Dedifferentiated amniotic fluid mesenchymal stem cell (primary cell): ENCODE measurements around the gene RDH13.
"Not testable (repeated sequence)": the region's sequence is repeated elsewhere in the genome, so short reads cannot be mapped to it uniquely, and the experiment has no call there.

Experiments
- DNase-seq: peaks from one replicate; pipeline ENCODE4 v3.0.0-alpha.2; 2016; ENCODE audit errors: extremely low spot score

The RDH13 gene, protein sequence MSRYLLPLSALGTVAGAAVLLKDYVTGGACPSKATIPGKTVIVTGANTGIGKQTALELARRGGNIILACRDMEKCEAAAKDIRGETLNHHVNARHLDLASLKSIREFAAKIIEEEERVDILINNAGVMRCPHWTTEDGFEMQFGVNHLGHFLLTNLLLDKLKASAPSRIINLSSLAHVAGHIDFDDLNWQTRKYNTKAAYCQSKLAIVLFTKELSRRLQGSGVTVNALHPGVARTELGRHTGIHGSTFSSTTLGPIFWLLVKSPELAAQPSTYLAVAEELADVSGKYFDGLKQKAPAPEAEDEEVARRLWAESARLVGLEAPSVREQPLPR

DNA sequence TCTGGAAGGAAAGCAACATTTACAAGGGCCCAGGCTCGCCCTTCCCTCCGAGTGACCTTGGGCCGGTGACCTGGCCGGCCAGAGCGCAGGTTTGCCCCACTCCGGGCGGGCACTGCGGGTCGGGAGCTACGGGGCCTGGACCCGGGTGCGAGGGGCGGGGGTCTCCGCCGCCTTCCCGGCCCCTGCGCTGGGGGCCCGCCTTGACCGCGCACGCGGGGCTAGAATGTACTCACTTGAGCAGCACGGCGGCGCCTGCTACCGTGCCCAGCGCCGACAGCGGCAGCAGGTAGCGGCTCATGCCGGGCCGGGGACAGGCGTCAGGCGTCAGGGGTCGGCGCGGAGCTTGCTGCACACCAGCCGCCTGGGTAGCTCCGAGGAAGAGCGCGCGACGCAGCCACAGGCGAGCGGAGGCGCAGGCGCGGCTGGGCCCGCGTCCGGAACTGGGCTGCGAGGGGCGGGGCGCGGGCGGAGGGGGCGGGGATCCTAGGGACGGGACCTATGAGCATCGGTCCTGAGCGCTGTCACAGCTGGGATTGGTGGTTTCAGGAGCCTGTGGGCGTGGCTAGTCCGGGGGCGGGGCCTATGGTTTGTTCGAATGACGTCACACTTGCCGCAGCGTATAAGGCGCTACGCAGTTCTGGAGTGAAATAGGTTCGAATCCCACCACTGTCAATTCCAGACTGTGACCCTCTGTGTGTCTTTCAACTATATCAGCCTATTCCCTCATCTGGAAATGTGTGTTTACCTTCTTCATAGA lies at the start of gene RDH13:
TSS of gene RDH13 (minus strand) at position 414 of the 757 bp plus-strand sequence. CDS start at position 298, 116 bp downstream.
- peak; percentile 96 for DNase-seq

DNA sequence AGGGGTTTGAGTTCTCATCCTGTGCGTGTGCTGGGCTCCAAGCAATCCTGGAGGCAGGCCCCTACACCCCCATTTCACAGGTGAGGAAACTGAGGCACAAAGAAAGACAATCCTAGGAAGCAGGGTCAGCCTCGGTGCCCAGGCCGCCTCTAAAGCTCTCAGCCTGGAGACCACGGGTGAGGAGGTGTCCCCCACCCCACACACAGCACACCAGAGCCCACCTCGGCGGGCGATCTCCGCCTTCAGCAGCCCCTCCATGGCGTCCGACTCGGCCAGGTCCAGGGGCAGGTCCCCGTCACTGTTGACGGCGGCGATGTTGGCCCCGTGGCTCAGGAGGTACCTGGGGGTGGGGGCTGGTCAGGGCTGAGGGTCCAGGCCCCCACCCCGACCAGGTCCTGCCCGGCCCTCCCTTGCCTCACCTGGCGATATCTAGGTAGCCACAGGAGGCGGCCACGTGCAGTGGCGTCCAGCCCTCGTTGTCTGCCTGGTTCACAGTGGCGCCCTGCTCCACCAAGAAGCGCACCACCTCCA lies 49.4 kb upstream of the RDH13 start:
- no peak for DNase-seq

DNA sequence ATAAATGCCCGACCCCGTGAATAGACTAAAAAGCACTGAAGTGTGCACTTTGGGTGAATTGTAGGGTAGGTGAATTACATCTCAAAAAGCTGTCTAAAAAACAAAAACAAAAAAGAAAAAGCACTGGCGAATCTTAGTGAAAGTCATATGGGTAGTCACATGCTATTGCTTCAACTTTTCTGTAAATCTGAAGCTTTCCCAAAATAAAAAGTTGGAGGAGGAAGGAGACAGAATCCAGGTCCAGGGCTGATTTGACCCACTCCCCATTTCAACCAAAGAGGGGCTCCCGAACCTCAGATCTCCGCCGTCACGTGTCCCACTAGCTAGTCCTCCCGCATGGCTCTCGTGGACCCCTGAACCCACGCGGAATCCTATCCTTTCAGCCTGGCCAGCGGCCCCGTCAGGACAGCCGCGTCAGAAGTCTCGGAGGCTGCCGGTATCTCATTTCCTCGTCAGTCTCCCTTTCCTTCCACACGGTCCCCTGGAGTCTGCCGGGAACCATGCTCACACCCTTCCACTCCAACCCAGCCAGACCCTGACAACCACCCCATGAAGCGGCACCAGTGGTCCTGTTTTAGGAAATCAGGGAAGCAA lies 48.4 kb upstream of the RDH13 start:
- DNase-seq: no peak

DNA sequence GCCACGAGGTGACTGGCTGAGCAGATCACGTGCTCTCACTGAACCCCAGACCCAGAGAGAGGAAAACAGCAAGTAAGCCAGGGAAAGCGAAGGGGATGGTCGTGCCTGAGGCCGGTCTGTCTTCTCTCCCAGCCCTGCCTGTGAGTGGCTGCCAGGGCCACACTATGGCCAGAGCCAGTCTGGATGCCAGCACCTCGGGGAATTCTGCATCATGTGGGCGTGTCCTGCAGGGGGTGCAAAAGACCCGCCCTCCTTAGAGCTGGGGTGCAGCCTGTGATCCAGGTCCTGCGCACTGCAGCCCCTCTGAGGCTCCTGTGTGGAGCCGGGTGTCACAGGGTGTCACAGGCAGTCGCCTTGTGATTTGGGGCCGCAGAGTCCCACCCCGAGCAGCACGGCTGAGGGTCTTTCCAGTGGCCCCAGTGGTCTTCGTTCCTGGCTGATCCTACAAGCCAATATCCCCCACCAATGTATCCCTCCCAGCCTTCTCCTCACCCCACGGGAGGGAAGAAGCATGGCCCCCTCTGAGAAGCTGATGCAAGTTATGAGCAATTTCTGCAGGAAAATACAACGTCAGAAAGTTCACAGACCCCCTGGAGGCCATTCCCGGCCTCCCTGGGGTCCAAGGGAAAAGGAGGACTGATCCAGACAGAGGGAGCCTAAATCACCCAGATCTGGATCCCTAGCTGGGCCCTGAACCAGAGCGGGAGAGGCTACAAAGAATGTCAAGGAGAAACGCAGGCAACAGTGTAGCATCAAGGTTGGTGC lies 46.8 kb upstream of the RDH13 start:
- no peak for DNase-seq

DNA sequence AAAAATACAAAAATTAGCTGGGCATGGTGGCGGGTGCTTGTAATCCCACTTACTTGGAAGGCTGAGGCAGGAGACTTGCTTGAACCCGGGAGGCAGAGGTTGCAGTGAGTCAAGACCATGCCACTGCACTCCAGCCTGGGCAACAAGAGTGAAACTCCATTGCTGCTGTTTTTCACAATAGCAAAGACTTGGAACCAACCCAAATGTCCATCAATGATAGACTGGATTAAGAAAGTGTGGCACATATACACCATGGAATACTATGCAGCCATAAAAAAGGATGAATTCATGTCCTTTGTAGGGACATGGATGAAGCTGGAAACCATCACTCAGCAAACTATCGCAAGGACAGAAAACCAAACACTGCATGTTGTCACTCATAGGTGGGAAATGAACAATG lies 44.3 kb upstream of the RDH13 start:
- DNase-seq: not testable (repeated sequence)

DNA sequence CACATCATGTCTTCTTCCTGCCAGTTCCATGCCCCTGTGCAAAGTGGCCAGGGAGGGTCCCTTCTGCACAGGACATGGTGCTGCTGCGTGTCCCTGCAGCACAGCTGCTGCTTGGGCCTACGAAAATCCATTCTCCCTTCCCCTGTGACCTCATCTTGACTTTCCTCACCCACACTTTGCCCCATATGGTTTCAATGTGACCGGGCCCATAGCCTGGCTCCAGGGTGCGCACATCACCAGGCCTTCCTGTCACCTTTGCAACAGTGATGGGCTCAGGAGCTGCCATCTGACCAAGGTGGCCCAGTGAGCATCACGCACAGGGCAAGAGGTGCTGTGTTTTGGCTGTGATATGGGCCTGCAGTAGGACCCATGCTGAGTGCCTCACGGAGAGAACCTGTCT lies 43.6 kb upstream of the RDH13 start:
- no peak for DNase-seq

DNA sequence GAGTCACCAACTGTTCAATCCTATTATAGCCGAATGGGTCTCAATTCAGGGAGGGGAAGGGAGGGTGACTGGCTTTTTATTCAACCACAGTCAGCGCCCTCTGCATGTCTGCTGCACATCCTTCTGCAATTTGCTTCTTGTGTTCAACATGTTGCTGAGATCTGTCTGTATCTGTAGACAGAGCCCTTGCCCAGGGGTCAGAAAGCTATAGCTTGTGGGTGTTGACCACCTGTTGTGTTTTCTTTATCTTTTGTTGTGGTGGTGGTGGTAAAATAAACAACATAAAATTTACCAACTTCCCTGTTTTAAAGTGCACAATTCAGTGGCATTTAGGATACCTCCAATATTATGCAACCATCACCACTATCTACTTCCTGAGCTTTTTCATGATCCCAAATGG lies 42.3 kb upstream of the RDH13 start:
- DNase-seq: no peak

DNA sequence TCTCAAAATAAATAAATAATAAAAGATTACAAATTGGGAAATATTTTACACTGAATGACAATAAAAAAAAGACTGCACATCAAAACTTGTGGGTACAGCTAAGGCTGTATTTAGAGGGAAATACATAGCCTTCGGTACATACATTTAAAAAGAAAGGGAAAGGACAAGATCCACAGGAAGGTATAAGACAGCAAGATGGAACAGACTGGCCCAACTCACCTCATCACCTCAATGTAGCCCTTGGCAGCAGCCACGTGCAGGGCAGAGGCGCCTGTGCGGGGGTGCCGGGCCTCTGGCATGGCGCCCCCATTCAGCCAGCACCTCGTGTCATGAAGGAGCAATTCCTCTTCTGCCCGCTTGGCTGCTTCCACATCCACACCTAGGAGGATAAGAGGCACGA lies 40.2 kb upstream of the RDH13 start:
- DNase-seq: no peak

DNA sequence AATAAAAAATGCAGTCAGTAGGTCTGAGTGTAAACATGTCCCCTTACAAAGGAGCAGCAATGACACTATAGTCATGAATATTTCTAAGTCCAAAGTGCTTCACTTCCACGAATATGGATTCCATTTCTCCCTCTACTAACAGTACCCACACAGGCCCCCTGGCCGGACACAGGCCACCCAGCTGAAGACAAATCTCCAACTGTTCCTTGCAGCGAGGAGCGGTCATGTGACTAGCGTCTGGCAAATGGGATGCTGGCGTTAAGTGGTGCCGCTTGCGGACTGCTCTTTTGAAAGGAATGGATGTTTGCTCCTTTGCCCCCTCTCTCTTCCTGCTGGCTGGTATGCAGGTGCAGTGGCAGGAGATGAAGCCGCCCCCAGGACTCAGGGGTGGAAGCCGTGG lies 38.3 kb upstream of the RDH13 start:
- no peak for DNase-seq

DNA sequence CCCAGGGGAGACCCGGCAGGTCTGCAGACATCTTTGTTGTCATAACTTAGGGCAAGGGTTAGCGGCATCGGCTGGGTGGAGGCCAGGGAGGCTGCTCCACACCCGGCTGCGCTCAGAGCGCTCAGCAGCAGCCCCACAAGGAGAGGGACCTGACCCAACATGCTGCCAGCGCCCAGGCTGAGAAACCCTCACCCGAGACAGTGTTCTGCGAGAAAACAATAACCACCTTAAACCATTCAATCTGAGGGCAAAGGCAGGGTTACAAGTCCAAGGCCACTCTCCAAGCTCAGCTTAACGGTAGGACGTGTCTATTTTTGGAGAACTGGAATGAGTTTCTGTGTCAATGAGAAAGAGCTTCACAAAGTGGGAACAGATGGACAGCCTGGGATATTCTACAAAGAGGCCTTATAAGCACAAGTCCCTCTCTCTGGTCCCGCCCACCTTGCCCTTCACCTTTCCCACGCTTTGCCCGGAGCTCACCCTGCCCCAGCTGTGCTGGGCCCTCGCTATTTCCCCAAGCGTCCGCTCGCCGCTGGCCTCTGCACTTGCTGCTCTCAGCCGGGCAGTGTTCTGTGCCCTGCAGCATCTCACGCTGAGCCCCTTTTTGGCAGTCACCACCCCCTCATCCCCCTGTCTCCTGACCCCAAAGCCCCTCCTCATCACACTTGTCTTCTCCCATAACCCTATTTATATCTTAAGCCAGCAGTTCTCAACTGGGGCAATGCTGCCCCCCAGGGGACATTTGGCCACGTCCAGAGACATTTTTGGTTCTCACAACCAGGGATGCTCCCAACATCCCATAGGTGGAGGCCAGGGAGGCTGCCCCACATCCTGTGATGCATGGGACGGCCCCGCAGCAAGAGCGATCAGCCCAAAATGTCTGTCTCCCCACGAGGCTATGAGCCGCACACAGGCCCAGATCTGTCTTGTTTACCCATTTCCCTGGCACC lies 36.9 kb upstream of the RDH13 start:
- no peak for DNase-seq

DNA sequence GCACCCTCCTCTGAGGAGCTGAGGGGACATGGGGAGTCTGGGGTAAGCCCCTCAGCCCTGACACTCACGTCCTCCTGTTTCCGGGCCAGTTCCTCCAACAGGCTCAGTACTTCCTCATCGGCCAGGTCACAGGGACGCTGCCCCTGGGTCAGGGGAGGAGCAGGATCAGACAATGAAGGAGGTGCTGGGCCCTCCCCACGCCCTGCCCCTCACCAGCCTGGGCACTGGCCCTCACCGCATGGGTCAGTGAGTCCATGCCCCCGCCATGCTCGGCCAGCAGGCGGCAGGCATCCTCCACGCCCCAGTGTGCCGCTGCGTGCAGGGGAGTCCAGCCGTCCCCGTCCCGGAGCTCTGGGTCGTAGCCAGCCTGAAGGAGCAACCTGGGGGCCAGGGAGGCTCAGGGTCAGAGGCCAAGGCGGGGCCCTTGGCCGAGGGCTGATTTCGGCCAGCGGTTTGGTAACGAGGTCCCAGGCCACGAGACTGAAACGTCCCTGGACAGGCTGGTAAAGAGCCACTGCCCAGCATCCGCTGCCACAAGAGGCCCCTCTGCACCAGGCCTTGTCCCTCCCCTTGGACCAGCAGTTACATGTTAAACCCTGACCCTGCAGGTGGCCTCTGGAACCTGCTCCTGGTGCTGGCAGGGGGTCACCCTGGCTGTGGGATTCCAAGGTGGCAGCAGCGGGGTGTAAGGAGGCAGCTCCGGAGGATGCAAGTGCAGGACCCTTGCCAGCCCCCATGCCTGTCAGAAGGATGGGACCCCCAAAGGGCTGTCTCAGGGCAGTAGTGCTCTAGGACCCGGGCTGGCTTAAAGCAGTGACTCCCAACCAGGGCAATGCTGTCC lies 36.0 kb upstream of the RDH13 start:
- DNase-seq: no peak

DNA sequence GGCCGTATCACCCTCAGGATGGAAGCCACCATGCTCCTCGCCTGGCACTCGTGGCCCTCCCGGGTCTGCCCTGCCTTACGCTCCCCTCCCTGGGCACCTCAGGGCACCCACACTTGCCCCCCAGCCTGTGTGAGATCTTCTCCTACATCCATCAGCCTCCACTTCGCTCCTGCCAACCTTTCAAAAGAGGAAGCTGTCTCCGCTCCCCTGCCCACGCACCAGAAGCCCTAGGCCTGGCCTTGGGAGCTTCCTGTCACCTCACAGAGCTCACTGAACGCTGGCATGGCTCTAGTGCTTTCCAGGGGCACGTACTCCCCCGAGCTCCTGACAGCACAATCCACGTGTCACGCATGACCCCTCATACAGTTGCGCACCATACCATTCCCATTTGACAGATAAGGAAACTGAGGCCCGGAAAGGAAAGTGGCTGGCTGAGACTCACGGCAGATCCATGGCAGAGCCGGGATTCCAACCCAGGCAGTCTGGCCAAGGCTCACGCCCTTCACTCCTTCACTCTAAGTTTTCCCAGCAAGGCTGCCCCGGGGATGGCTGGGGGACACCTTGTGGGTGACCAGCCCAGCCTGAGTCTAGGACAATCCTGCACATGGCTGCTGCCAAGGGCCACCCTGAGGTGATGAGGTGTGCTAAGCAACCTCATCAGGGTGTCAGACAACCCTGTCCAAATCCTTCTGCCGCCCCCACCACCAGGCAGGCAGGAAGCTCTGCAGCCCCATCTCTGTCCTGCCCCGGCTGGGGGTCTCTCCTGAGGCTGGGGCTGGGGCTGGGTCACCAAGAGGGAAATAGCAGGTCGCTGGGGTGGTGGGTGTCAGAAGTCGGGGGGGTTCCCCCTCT lies 35.1 kb upstream of the RDH13 start:
- no peak for DNase-seq

DNA sequence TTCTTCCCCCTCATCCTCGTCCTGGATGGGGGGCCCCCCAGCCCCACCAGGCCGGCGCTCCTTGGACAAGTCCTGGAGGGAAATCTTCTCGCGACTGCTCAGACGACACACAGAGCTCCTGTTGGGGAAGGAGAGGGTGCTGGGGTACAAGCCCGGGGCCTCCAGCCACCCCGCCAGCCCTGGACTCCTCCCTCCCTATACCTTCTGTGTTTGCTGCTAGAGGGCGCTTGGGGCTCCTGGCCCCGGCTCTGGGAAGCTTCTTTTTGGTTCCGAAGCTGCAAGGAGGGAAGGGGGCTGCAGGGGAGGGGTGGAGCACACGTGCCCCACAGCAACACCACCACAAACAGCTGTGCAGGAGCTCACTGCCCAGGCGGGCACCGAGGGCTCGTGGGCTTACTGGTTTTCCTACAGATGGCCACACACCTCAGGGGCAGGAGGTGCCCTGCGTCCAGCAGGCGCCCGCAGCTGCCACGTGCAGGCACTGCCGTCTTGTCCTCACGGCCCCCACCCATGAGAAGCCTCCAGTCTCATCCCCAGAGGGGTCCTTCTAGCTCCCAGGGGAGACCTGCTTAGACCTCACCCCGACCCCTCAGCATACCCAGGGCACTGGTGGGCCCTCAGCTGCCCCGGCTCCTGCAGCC lies 33.2 kb upstream of the RDH13 start:
- no peak for DNase-seq

DNA sequence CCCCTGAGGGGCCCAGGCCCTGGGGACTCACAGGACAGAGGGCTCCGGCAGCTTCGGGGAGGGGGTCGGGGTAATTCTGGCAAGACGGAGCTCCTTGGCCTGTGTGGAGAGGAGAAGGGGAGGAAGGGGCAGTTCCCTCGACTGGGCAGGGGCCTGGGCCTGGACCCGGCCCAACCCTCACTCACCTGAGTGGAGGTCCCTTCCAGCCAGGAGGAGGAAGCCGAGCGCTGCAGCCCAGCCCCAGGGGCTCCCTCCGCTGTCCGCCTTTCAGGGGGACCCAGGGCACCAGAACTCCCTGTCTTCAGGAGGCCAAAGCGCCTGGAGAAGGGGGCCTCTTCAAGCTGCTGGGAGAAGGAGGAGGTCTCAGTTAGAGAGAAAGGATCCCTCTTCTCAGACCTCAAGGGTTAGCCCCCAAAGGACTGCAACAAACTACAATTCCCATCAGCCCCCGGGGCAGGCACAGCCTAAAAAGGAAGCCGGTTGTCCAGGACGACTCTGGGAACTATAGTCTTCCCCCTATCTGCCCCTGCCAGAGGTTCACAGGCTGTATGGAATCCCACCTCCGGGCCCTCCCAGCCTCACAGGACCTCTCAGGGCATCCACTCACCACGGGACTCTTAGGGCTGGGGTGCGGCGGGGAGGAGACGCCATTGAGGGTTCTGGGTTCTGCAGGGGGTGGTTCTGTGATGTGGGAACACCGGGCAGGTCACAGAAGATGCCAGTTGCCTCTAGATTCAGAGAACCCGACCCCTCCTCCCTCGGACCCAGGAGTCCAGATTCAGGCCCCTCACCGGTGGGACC lies 32.5 kb upstream of the RDH13 start:
- no peak for DNase-seq

DNA sequence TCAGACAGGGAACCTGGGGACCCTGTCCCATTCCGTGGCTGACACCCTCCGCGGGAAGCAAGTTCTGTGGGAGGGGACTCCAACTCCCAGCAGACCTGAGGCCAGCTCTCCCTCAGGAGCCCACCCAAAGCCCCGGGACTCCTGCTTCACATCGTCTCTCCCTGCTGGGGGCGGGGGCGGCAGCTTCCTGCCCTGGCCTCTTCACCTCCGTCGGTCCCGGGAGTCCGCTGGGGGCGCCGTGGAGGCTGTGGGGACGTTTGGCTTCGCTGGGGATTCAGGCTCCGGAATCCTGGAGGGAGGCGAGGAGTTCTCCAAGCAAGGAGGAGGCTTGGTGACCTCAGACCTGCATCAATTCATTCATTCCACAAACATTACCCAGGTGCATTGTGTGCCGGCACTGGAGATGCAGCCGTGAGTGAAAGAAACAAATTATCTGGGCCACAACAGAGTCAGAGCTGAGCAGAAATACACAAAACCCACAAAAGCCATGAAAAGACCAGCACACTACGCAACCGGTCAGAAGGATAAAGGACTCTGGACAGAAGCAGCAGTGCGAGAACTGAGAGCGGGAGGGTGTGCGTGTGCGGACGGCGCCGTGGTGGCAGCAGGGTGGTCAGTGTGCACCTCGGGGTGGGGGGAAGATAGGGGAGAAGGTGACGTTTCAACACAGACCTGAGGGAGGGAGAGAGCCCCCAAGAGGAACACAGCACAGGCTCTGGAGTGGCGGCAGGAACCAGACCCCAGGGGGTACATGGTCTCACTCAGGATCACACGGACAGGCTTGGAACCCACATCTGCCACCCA lies 31.7 kb upstream of the RDH13 start:
- no peak for DNase-seq

DNA sequence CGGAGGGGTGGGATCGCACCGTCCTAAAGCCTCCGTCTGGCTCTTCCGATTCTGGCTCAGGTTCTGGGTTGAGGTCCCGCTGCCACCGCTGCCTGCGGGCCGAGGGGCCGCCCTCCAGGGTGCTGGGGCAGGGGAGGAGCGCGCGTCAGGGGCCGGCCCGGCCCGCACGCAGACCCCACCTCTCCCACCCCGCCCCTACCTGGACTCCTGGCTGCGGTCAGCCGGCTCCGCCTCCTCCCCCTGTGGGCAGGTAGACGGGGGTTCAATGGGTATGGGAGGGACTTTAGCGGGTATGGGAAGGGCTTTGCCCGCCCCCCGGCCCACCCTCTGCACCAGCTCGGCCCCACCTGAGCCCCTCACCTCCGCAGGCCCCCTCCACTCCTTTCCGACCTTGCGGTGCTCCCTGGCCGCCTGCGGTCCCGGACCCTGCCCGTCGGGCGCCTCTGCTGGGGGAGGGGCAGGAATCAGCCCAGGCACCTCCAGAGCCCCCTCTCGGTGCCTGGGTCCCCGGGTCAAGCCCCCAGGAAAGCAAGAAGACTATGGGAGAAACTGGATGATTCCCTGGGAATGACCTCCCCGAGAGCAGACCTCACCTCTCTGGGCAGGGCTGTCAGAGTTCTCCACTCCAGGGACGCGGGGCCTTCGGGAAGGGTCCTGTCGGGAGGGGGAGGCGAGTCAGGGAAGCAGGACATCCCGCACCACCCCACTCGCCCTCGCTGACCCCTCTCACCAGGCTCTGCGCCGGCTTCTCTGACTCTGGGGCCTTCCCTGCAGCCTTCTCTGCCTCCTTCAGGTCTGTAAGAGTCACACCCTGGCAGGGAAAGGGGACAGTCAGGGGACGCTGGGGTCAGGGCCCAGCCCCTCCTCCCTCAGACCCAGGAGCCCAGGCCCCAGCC lies 29.7 kb upstream of the RDH13 start:
- DNase-seq: no peak
